Smooth muscle cell of the brain vasculature (primary cell): ENCODE data around the gene TRIM6.
"Not testable (repeated sequence)": the region's sequence is repeated elsewhere in the genome, so short reads cannot be mapped to it uniquely, and the experiment has no call there.

ENCODE experiments used
- DNase-seq: peaks from one replicate; pipeline ENCODE4 v3.0.0-alpha.2; 2012; ENCODE audit warnings: low read depth, low spot score

Gene TRIM6

DNA sequence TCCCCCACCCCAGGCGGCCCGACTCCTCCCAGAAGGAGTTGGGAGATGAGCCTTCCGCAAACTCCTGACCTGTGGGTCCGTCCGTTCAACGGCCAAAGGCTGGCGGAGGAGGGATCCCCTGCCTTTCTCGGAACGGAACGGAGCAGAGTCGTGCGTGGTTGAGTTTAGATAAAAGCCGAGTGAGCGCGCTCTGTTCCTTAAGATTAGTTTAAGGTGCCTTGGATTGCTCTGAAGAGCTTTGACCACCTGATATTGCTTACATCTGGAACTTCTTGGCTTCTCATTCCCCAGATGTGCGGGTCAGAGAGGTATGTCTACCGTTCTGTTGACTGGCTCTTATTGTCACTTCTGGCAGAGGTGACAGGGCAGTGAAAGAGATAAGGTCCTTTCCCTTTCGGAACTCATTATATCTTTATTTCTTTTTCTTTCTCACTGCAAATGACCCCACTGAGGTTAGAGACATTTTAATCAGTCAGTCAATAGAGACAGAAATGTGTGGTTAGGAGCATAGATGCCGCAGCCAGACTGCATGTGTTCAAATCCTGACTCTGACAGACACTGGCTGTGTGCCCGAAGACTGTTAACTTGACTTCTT lies at the start of gene TRIM6:
Gene TRIM6, plus strand, starts transcription at position 31 of the 595 bp plus-strand sequence. Its CDS starts 261 bp downstream, at position 292.
- DNase-seq, result no peak

- no peak for DNase-seq
These were observed 48.5 kb upstream of the TRIM6 start for GRCh38 chr11:5547982-5548381.

DNA sequence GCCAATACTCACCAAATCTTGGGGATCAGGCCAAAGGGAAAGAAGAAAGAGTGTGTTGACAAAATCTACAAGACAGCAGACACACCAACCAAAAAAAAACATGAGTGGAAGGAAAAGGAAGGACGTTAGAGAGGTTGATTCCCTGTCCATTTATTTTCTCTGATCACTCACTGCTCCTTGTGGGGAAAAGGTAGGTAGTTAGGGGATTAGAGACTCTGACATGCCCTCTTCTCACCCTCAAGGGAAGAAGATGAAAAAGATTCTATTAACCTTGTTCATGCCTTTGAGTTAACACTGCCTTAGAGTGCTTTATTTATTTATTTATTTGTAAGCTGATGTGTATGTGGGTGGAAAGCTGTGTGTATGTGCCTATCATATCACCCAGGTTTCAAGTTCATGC lies 48.0 kb upstream of the TRIM6 start, which contains the start of gene OR52H1:
Gene OR52H1, minus strand, starts transcription at position 101 of the 400 bp plus-strand sequence. CDS start 3,035 bp downstream, outside the sequence.
- no peak for DNase-seq

DNA sequence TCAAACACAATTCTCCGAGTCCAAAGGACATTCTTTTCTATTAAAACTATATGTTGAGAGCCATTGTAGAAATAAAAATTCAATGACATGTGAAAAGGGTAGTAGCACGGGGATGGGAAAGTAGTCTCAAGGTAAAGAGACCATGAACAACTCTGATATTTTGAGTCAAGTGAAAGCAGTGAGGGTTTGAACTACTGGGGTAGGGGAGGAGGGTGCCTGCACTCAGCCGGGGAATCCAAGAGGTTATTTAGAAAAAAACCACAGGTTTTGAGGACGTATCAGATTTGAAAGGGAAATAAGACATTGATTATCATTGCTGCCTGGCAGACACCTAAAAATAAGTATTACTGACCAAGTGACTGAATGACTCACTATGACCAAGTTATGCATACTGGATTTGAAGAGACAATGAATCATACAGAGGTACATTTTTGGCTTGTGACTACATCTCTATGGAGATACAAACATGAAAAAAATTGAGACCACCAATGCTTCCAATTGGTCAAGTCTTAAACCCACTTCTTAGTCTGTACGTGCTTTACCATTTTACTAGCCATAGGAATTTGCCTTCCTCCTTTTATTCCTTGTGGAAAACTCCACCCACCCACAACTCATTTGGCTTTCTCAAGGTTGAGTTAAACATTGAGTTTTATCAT lies 45.9 kb upstream of the TRIM6 start:
- DNase-seq, result no peak

DNA sequence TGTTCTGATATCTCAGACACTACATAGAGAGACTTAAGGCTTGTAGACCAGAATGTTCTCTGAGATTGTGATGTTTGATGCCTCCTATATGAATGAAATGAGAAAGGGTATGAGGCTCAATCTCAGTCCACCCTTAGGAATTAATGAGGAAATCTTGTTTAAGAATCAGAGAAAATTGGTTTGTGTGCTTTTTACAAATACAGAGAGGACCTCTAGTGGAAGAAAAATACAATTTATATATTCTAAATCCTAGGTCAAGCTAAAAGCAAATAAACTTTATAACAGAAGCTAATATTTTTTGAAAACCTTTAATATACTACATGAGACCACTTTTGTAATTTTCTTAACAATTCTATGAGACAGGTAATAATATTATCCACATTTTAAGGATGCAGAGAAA lies 43.1 kb upstream of the TRIM6 start:
- no peak for DNase-seq

- no peak for DNase-seq
These were observed 39.7 kb upstream of the TRIM6 start for GRCh38 chr11:5556596-5557188.

GRCh38 chr11:5557751-5558150 lies 38.7 kb upstream of the TRIM6 start:
- DNase-seq, result no peak

- DNase-seq, result no peak
These were observed 32.0 kb upstream of the TRIM6 start for GRCh38 chr11:5564259-5565019.

DNA sequence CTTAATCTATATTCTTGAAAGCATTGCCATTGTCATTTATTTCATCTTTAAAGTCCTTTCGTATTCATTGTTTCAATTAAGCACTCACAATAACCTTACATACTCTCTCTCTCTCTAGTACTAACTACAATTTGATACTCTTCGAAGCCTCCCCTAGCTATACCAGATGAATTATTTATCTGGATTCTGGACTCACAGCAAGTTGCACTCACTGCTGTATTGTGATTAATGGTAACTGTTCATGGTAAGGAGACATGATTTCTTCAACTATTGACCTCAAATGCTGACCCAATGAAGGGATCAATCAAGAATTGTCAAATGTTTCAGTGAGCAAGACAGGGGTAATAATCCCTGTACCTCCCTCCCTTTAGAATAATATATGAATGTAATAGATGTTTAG lies 21.8 kb upstream of the TRIM6 start:
- DNase-seq, result no peak

DNA sequence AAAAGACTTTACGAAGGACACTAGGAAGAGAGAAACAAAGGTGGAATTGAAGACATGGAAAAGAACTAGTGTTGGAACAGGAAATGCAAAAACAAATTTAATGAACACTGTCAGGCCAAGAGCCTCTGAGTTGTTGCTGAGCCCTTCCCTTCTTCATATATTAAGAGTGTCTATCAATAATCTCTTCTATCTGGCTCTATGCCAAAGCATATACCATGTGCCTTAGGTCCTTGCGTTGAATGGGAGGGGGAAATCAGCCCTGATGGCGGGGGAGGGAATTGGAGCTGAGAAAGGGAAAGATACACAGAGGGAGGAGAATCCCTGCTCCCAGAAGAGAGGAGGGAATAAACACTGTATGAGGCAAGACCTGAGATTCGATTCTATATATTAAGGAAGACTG lies 21.3 kb upstream of the TRIM6 start:
- DNase-seq, result no peak

- no peak for DNase-seq
These were observed 19.3 kb upstream of the TRIM6 start for GRCh38 chr11:5577101-5577500.

DNA sequence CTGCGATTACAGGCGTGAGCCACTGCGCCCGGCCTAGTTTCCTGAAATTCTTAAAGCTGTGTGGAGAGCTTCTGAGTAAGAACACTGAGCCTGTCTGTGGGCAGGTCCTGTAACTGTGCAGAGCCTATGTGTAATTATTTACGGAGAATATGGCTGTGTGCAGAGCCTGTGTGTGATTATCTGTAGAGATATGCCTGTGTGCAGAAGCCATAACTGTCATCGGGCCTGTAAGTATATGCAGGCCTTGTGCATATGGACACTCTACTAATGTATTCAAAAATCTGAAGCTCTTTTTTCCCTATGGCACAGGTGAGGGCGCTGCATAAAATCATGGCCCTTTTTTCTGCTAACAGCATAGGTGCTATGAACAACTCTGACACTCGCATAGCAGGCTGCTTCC lies 15.9 kb upstream of the TRIM6 start, which contains the start of gene OR52B6:
Gene OR52B6, plus strand, starts transcription at position 301 of the 400 bp plus-strand sequence. Its CDS starts 0 bp downstream, at position 301.
- no peak for DNase-seq

DNA sequence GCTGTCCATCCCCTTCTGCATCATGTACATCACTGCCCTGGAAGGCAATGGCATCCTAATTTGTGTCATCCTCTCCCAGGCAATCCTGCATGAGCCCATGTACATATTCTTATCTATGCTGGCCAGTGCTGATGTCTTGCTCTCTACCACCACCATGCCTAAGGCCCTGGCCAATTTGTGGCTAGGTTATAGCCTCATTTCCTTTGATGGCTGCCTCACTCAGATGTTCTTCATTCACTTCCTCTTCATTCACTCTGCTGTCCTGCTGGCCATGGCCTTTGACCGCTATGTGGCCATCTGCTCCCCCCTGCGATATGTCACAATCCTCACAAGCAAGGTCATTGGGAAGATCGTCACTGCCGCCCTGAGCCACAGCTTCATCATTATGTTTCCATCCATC lies 15.4 kb upstream of the TRIM6 start:
- no peak for DNase-seq

- not testable (repeated sequence) for DNase-seq
These were observed 12.0 kb upstream of the TRIM6 start for GRCh38 chr11:5584458-5584857.

- not testable (repeated sequence) for DNase-seq
These were observed 6.5 kb upstream of the TRIM6 start for GRCh38 chr11:5589906-5590305.

- DNase-seq, result no peak
These were observed 4.8 kb upstream of the TRIM6 start for GRCh38 chr11:5591613-5592012.

GRCh38 chr11:5592615-5593014 lies 3.8 kb upstream of the TRIM6 start:
- no peak for DNase-seq

DNA sequence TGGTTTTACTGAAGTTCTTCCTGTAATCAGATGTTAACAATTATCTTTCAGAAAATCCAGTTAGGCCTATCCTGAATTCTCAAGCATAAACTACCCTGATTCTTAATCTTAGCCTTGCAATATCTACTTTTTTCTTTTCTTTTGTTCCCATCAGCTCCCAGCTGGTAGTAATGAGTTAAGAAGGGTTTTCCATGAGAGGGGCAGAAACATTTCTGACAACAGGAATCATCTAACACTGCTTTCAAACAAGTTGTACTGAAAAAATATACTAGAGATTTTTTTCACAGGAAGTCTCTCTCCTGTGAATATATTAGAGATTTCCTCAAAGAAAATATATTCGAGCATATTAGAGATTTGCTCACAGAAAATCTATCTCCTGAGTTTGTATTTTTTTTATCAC lies 3.3 kb upstream of the TRIM6 start:
- no peak for DNase-seq

DNA sequence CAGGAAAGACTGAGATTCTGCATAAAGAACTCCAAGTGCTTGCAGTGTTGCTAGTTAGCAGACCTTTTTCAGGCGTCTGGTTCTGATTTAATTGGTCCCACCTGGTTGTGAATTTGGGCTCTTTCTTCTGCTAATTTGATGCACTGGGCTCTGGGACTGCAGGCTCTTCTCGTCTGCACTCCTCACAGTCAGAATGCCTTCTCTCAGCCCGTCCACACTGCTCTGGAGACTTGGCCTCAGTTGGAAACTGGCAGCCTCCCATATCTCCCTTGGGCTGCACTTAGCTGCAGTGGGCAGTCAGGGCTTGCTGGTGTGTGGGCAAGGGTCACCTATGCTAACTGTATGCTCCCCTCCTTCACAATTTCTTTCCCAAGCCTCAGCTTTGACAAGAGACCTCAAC lies 1.5 kb downstream of the TRIM6 start:
- no peak for DNase-seq

- DNase-seq, result peak; percentile 83
These were observed 4.0 kb downstream of the TRIM6 start for GRCh38 chr11:5600374-5600851.

- DNase-seq, result not testable (repeated sequence)
These were observed 6.4 kb downstream of the TRIM6 start for GRCh38 chr11:5602791-5603190.

DNA sequence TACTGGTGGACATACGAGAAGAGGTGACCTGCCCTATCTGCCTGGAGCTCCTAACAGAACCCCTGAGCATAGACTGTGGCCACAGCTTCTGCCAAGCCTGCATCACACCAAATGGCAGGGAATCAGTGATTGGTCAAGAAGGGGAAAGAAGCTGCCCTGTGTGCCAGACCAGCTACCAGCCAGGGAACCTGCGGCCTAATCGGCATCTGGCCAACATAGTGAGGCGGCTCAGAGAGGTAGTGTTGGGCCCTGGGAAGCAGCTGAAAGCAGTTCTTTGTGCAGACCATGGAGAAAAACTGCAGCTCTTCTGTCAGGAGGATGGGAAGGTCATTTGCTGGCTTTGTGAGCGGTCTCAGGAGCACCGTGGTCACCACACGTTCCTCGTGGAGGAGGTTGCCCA lies 6.9 kb downstream of the TRIM6 start:
- no peak for DNase-seq
